ENCODE results near the gene EPC2. TPM values are rescaled to one million over a fixed set of nuclear protein-coding genes. Genes with fewer than 3 reads are reported as not detected.
"Not testable (repeated sequence)": the region's sequence is repeated elsewhere in the genome, so short reads cannot be mapped to it uniquely, and the experiment has no call there.

Gene EPC2
- total RNA-seq, 4 donors from 2014 or later = 13.1 to 21.8 (median 14.6) TPM

GRCh38 chr2:148670773-148671172 lies 26.2 kb downstream of the EPC2 start:
- in situ Hi-C loops (cut with MboI; ENCODE audit: low sequenced_read_pairs in 4 of 4) (no loop called here), intact Hi-C loops (cut with DNase I; ENCODE audit: low total_unique reads) (no loop called here)
- no peak overlapping the region for H3K27ac ChIP-seq
- TF ChIP-seq POLR2A (IDR thresholded peaks at IDR 0.05) (no peak), CTCF (IDR thresholded peaks at IDR 0.05 in 4 of 5, conservative IDR thresholded peaks at IDR 0.05 in 1 of 5) (no peak)
- peaks cover 38 to 49% of the 10 kb centered on the region in 2 donors for H3K4me1 ChIP-seq
- ATAC-seq = no peak
- H3K27me3 ChIP-seq = no peaks in the 10 kb centered on the region
- DNase-seq = no peak
- H3K36me3 ChIP-seq = no peaks in the 10 kb centered on the region
- no peak overlapping the region for H3K4me3 ChIP-seq
- no peaks in the 10 kb centered on the region for H3K9me3 ChIP-seq

DNA sequence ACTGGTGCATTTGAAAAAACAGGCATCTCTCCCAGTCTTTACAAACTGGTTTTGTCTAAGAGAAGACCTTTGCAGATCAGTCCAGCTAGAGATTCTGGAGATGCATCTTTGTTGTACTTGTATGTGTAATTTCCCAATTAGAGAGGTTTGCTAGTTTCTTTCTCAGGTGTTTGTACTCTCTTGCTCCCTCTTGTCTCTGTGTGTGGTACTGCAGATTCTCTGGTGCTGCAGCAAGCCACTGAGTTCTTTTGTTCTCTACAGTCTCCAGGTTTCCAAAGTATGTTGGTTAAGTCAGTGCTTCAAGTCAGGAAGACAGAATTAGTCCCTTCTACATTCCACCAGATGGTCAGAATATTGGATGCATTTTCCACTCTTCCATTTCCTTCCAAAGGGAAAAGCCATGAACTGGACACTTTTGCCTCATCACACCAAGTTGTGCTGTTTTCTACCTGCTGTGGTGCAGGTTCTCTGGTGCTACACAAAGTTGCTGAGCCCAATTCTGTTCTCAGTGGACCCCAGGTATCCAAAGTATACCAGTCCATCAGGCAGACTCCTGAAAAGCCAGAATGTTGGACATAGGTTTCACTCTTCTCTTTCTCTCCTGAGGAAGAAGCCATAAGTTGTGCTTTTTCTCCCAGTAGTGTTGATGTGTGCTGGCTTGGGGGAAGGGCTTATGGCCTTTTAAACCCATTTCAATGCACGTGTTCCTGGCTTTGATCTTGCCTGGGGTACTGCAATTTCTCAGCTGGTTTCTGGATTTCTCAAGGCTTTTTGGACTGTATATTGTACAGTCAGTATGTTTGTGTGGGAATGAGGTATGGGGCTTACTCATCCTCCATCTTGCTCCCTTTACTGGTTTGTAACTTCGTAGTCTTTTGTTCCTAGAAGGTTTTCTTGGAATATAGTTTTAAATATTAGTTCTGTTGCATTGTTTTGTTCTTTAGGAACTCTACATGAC lies 29.8 kb downstream of the EPC2 start:
- peaks cover 34 to 39% of the 10 kb centered on the region in 2 donors for H3K4me1 ChIP-seq
- H3K4me3 ChIP-seq = no peak overlapping the region
- H3K9me3 ChIP-seq = no peaks in the 10 kb centered on the region
- no peaks in the 10 kb centered on the region for H3K27me3 ChIP-seq
- in situ Hi-C loops (cut with MboI; ENCODE audit: low sequenced_read_pairs in 4 of 4) (no loop called here), intact Hi-C loops (cut with DNase I; ENCODE audit: low total_unique reads) (loop anchor here (5.0 kb wide), 1 partner anchor 43 kb away; no protein-coding TSS in a partner anchor)
- H3K36me3 ChIP-seq = no peaks in the 10 kb centered on the region
- no peak for DNase-seq
- TF ChIP-seq CTCF (IDR thresholded peaks at IDR 0.05 in 4 of 5, conservative IDR thresholded peaks at IDR 0.05 in 1 of 5) (peak in 2 of 5 experiments; percentile 19 to 44), POLR2A (IDR thresholded peaks at IDR 0.05) (no peak)
- no peak for ATAC-seq
- no peak overlapping the region for H3K27ac ChIP-seq

- no peaks in the 10 kb centered on the region for H3K36me3 ChIP-seq
- no peak overlapping the region for H3K4me3 ChIP-seq
- in situ Hi-C loops (cut with MboI; ENCODE audit: low sequenced_read_pairs in 4 of 4) = no loop called here
- H3K4me1 ChIP-seq = peaks cover 44 to 45% of the 10 kb centered on the region in 2 donors
- intact Hi-C loops (cut with DNase I; ENCODE audit: low total_unique reads) = loop anchor here (5.0 kb wide), 1 partner anchor 42 kb away; no protein-coding TSS in a partner anchor
- H3K27ac ChIP-seq = no peak overlapping the region
- no peak for DNase-seq
- ATAC-seq = peak in 1 of 2 donors; percentile 41
- H3K27me3 ChIP-seq = no peaks in the 10 kb centered on the region
- TF ChIP-seq CTCF (IDR thresholded peaks at IDR 0.05 in 4 of 5, conservative IDR thresholded peaks at IDR 0.05 in 1 of 5) (no peak), POLR2A (IDR thresholded peaks at IDR 0.05) (no peak)
- no peaks in the 10 kb centered on the region for H3K9me3 ChIP-seq
These were observed 31.2 kb downstream of the EPC2 start for GRCh38 chr2:148675708-148676107.

- ATAC-seq; H3K27ac ChIP-seq; in situ Hi-C loops (cut with MboI; ENCODE audit: low sequenced_read_pairs in 4 of 4); H3K27me3 ChIP-seq; H3K36me3 ChIP-seq; DNase-seq; H3K9me3 ChIP-seq; H3K4me3 ChIP-seq: not testable (repeated sequence)
- intact Hi-C loops (cut with DNase I; ENCODE audit: low total_unique reads) = loop anchor here (5.0 kb wide), 1 partner anchor 39 kb away; no protein-coding TSS in a partner anchor
- peaks cover 41 to 44% of the 10 kb centered on the region in 2 donors for H3K4me1 ChIP-seq
These were observed 34.0 kb downstream of the EPC2 start for GRCh38 chr2:148678302-148679179.
